Lower lobe of right lung (tissue), 2 donors: ENCODE measurements around the gene SAPCD2. TPM values are rescaled to one million over a fixed set of nuclear protein-coding genes. Genes with fewer than 3 reads are reported as not detected.

Source experiments
- ATAC-seq, 2 donors: fragments of 200-7000 bp; cut with Tn5 transposase; one replicate each; pipeline ENCODE4 v1.9.1; 2020 to 2022; ENCODE audit warnings: mild to moderate bottlenecking in 2 of 2, moderate library complexity in 2 of 2
- DNase-seq: peaks from one replicate; pipeline ENCODE4 v3.0.0-alpha.2; 2020
- H3K27ac ChIP-seq: fragments of 200-600 bp; one replicate; pipeline ENCODE4 v1.8.0; 2022
- H3K27me3 ChIP-seq: fragments of 200-600 bp; one replicate; pipeline ENCODE4 v1.8.0; 2022; ENCODE audit warnings: low read depth
- H3K36me3 ChIP-seq: fragments of 200-600 bp; one replicate; pipeline ENCODE4 v1.8.0; 2022; ENCODE audit warnings: mild to moderate bottlenecking
- H3K4me1 ChIP-seq: fragments of 200-600 bp; one replicate; pipeline ENCODE4 v1.8.0; 2022
- H3K4me3 ChIP-seq: fragments of 200-600 bp; one replicate; pipeline ENCODE4 v1.8.0; 2022; ENCODE audit warnings: mild to moderate bottlenecking
- H3K9me3 ChIP-seq: fragments of 200-600 bp; one replicate; pipeline ENCODE4 v1.8.0; 2022
- intact Hi-C: fragments of 100-400 bp; cut with DNase I; formaldehyde crosslinking; loops from one replicate; pipeline ENCODE4 v1.11.0; 2022
- total RNA-seq: library from RNA; stranded (reverse); fragmentation: NEBNext Ultra II Directional; extraction: Animal tissue kit (Norgen Biotek cat#: 25700); gene quantifications from one replicate; pipeline ENCODE4 v1.2.1, GENCODE V29; 2021
- TF ChIP-seq, protein P1 (sequence below): fragments of 200-600 bp; IDR thresholded peaks from one replicate; pipeline ENCODE4 v1.8.0; 2022; ENCODE audit warnings: antibody characterized with exemption, mild to moderate bottlenecking
- donor health status: DM: no; HTN: yes; CAD: no; lungs with severe emphysema.

The SAPCD2 gene
- total RNA-seq, 1 donor from 2014 or later = 0.86 TPM

DNA sequence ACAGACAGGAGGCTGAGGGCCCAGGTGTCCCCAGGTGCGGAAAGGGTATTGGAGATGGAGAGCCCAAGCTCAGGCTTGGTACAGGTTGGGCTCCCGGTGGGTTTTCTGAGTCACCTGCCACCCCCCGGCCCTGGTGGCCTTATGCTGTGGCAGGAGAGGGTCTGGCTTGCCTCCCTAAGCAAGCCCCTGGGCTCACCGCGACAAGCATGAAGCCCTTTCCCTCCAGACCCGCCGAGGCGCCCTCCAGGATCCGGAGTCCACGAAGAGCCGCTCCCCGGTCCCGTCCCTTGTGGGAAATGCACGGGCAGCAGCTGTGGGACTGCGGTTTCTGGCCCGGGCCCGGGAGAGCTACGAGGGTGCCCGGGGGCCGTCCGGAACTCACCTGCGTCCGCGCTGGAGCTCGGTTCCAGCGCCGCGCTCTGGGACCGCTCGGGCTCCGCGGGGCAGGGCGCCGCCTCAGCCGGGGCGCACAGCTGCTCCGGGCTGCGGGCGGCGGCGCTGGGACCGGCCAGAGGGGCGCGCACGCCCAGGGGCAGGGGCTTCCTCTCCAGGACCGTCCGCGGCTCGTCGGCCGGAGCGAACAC, 757 bp downstream of the SAPCD2 start:
- Histone ChIP-seq H3K4me1 (peaks cover 12% of the 10 kb centered on the region), H3K36me3 (no peaks in the 10 kb centered on the region), H3K4me3 (no peak overlapping the region), H3K27me3 (peaks cover 14% of the 10 kb centered on the region), H3K27ac (no peak overlapping the region), H3K9me3 (no peaks in the 10 kb centered on the region)
- TF ChIP-seq, protein P1, sequence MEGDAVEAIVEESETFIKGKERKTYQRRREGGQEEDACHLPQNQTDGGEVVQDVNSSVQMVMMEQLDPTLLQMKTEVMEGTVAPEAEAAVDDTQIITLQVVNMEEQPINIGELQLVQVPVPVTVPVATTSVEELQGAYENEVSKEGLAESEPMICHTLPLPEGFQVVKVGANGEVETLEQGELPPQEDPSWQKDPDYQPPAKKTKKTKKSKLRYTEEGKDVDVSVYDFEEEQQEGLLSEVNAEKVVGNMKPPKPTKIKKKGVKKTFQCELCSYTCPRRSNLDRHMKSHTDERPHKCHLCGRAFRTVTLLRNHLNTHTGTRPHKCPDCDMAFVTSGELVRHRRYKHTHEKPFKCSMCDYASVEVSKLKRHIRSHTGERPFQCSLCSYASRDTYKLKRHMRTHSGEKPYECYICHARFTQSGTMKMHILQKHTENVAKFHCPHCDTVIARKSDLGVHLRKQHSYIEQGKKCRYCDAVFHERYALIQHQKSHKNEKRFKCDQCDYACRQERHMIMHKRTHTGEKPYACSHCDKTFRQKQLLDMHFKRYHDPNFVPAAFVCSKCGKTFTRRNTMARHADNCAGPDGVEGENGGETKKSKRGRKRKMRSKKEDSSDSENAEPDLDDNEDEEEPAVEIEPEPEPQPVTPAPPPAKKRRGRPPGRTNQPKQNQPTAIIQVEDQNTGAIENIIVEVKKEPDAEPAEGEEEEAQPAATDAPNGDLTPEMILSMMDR = no peak
- ATAC-seq (no peak), DNase-seq (peak; percentile 45)
- intact Hi-C loops = no loop called here

DNA sequence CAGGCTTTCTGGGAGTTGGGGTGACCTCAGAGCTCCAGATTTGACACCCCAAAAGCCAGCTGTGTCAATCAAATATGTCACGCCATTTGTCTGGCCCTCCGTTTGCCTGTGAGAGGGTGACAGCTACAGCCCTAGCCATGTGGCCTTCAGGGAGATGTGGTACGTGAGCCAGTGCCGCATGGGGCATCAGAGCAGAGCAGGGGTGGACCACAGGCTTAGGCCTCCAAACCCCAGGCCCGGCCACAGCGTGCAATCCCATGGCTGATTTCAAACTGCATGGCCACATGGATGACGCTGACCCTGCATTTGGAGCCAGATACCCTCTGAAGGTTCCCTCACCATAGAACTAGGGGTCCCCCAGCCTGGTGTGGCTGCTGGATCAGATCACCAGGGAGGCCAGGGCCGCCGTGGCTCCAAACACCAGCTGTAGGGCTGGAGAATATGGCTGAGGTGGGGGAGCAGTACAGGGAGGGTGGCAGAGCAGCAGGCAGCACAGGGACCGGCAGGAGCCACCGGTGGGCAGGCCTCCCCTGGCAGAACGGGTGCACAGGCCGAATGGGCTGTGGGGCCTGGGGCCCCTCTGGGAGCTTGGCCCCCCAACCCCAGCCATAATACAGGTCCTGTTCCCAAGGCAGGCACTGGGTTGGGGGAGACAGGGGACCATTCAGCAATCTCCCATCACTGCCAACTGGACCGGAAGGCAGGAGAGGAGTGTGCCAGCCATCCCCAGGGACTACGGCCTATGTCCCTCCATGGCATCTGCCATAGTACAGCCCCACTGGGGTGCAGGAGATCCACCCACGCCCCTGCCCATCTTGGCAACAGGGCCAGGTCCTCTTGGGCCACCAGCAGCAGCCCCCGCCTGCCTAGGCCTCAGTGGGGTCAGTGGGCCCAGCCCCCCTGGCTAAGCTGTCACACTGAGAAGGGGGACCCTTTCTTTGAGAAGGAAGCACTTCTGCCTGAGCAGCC, 1.5 kb downstream of the SAPCD2 start:
- TF ChIP-seq, protein P1 = no peak
- no peak for DNase-seq
- Histone ChIP-seq H3K4me3 (no peak overlapping the region), H3K27ac (no peak overlapping the region), H3K36me3 (no peaks in the 10 kb centered on the region), H3K9me3 (no peaks in the 10 kb centered on the region), H3K27me3 (peaks cover 14% of the 10 kb centered on the region), H3K4me1 (peaks cover 17% of the 10 kb centered on the region)
- no peak for ATAC-seq
- intact Hi-C loops = no loop called here

DNA sequence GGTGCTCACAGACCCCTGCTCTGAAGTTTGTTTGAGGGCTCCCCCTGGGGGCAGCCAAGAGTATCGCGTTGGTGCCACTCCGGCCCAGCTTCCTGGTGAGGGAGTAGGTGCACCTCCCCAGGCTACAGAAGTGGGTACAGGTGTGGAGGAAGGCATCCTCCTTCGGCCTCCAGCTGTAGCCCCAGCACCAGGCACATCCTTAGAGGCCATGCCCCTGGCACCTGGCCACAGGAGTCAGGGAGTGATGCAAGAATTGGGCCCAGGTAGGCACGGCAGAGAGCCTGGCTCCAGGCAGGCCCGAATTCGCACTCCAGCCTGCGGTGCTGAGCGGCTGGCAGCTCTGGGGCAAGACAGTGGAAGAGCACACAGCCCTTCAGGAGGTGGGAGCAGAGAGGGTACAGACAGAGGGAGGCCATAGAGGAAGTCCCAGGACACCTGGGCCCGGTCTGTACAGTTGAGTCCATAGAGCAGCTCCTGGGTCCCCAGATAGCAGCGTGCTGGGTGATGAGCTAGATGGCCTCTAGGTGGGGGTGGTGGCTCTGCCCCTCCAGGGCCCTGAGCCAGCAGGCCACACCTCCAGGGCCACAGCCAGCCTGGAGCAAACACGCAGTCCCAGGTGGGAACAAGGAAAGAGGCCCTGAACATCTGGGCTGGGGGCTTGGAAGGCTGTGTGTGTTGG, 2.4 kb downstream of the SAPCD2 start:
- Histone ChIP-seq H3K27ac (no peak overlapping the region), H3K27me3 (peaks cover 14% of the 10 kb centered on the region), H3K9me3 (no peaks in the 10 kb centered on the region), H3K4me1 (peaks cover 18% of the 10 kb centered on the region), H3K36me3 (no peaks in the 10 kb centered on the region), H3K4me3 (no peak overlapping the region)
- intact Hi-C loops = no loop called here
- TF ChIP-seq, protein P1 = peak; percentile 85
- ATAC-seq (peak; percentile 61 to 70), DNase-seq (peak; percentile 85)

DNA sequence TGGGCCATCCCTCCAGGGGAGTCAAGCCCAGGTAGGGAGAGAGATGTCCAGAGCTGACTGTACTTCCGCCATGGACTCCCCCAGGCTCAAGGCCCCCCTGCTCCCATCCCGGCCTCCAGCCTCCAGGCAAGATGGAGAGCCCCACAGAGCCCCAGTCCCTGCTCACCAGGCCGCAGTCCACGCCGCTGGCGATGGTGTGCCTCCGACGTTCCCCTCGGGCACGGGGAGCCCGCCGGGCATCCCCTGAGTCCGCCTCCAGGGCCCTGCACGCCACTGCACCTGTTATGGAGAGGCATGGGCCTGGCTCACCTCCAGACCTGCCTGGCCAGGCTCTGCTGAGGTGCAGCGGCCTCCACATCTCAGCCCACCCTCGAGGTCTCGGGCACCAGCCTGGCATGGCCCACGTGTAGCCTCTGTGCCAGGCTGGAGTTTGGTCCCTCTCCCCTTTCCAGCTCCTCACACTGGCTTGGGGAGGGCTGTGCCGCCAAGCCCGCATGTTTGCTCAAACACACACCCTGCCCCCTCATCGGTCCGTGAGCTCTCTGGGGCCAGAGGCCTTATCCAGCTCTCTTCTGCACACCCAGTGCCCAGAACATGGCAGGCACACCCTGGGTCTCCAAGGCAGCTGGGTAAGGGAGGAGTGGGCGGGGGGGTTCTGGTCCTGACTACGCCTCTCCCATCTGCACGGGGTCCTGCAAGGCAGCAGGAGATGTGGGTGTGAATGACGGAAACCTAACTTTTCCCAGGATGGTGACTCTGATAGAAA, 4.1 kb downstream of the SAPCD2 start:
- TF ChIP-seq, protein P1 = no peak
- no peaks in the 10 kb centered on the region for H3K36me3 ChIP-seq
- H3K4me3 ChIP-seq = no peak overlapping the region
- peaks cover 14% of the 10 kb centered on the region for H3K27me3 ChIP-seq
- H3K27ac ChIP-seq = no peak overlapping the region
- ATAC-seq (no peak), DNase-seq (no peak)
- intact Hi-C loops = no loop called here
- H3K9me3 ChIP-seq = no peaks in the 10 kb centered on the region
- H3K4me1 ChIP-seq = peaks cover 17% of the 10 kb centered on the region
